GM19463 (cell line): Measurements from ENCODE around the gene RB1.

Experiments used
- ATAC-seq: cut with Tn5 transposase; IDR thresholded peaks from one replicate; pipeline ENCODE4 v1.9.1; 2021; ENCODE audit warnings: mild to moderate bottlenecking, moderate library complexity; ENCODE audit not compliant: unreplicated experiment

RB1 gene

DNA sequence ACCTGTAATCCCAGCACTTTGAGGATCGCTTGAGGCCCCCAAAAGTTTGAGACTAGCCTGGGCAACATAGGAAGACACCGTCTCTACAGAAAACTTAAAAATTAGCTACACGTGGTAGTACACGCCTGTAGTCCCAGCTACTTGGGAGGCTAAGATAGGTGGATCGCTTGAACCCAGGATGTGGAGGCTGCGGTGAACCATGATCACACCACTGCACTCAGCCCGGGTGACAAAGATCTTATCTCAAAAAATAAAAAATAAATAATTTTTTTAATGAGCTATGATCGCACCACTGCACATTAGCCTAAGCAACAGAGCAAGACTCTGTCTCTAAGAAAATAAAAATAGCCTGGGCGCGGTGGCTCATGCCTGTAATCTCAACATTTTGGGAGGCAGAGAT lies 222.7 kb downstream of the RB1 start:
- ATAC-seq = no peak

DNA sequence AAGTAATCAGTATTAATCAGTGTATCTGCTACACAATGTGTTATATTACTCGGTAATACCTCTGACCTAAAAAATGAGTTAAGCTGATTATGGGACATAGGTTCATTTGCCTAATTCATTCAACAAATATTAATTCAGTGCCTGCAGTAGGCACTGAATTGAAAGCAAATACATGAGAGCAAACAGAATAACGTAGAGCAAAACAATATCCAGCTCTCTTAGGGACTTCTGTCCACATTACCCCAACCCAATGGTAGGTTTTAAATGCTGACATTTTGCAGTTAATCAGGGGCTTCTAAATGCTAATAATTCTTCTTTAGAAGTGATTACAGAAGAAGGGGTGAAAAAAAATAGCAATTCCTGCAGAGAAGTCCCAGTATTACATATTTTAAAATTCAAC lies 224.4 kb downstream of the RB1 start:
- no peak for ATAC-seq

DNA sequence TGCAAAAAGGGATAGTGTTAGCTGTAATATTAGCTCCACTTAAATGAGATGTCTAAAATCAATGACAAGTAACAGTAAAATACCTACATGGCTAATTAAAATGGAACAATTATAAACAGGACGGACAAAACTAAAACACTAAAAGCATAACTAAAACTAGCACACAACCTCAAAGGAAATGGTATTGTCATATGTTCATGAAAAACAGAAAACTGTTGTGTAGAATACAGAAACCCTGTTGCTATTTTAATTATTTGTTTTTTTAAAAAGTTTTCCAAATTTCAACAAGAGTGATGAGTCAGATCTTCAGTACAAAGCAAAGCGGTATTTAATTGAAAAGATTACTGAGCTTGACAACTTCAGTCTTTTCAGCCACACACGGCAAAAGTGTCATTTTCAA lies 225.2 kb downstream of the RB1 start:
- ATAC-seq = no peak

DNA sequence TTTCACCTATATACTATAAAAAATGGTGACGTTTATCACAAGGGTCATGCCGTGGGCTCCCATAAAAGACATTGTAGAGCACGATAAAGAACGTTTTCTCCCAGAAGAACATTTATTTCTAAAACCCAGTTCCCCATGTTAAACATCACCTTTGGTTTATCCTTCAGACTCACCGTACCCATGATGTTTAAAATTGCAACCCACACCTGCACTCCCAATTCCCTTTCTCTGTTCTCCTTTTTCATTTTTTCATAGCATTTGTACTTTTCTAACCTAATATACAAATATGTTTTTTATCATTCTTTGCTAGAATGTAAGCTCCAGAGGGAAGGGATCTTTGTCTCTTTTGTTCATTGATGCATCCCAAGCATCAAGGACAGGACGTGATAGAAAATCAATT lies 227.3 kb downstream of the RB1 start:
- ATAC-seq = no peak
